ENCODE results near the gene UNC5B.

DNA sequence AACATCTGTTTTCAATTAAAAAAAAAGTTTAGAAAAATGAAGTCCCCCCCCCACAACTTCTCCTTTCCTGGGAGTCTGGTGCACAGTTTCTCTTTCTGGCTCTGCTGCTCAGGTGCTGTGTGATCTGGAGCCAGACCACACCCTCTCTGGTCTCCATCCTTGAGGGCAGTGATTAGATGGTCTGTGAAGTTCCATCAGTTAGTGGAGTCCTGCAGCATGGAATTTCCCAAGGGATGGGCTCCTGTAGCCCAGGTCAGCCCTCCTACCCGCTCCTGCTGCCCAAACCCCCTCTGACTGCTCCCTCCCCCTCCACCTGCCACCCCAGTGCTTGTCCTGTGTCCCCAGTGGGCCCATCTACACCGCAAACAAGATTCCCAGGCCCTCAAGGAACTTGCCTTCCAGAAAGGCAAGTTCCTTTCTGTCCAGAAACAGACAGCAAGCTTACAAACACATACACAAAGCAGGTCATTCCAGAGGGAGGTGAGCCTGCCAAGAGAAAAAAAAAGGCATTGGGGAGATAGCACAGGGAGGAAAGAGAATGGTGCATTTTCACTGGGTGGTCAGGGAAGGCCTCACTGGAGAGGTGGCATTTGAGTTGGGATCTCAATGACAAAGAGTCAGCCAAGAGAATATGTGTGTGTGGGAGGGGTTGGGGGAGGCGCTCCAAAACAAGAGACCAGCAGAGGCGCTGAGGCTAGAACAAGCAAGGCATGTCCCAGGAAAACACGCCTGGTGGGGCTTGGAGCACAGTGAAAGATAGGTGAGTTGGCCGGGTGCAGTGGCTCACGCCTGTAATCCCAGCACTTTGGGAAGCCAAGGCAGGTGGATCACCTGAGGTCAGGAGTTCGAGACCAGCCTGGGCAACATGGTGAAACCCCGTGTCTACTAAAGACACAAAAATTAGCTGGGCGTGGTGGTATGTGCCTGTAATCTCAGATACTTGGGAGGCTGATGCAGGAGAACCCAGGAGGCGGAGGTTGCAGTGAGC, 57.2 kb downstream of the UNC5B start:
- TF ChIP-seq, protein P1, sequence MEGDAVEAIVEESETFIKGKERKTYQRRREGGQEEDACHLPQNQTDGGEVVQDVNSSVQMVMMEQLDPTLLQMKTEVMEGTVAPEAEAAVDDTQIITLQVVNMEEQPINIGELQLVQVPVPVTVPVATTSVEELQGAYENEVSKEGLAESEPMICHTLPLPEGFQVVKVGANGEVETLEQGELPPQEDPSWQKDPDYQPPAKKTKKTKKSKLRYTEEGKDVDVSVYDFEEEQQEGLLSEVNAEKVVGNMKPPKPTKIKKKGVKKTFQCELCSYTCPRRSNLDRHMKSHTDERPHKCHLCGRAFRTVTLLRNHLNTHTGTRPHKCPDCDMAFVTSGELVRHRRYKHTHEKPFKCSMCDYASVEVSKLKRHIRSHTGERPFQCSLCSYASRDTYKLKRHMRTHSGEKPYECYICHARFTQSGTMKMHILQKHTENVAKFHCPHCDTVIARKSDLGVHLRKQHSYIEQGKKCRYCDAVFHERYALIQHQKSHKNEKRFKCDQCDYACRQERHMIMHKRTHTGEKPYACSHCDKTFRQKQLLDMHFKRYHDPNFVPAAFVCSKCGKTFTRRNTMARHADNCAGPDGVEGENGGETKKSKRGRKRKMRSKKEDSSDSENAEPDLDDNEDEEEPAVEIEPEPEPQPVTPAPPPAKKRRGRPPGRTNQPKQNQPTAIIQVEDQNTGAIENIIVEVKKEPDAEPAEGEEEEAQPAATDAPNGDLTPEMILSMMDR (IDR thresholded peaks at IDR 0.05; ENCODE audit: insufficient read depth, low read length), result no peak
- no peak for TF ChIP-seq POLR2AphosphoS5 (IDR thresholded peaks at IDR 0.05; ENCODE audit: low read depth)
- TF ChIP-seq, protein P2, sequence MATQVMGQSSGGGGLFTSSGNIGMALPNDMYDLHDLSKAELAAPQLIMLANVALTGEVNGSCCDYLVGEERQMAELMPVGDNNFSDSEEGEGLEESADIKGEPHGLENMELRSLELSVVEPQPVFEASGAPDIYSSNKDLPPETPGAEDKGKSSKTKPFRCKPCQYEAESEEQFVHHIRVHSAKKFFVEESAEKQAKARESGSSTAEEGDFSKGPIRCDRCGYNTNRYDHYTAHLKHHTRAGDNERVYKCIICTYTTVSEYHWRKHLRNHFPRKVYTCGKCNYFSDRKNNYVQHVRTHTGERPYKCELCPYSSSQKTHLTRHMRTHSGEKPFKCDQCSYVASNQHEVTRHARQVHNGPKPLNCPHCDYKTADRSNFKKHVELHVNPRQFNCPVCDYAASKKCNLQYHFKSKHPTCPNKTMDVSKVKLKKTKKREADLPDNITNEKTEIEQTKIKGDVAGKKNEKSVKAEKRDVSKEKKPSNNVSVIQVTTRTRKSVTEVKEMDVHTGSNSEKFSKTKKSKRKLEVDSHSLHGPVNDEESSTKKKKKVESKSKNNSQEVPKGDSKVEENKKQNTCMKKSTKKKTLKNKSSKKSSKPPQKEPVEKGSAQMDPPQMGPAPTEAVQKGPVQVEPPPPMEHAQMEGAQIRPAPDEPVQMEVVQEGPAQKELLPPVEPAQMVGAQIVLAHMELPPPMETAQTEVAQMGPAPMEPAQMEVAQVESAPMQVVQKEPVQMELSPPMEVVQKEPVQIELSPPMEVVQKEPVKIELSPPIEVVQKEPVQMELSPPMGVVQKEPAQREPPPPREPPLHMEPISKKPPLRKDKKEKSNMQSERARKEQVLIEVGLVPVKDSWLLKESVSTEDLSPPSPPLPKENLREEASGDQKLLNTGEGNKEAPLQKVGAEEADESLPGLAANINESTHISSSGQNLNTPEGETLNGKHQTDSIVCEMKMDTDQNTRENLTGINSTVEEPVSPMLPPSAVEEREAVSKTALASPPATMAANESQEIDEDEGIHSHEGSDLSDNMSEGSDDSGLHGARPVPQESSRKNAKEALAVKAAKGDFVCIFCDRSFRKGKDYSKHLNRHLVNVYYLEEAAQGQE (IDR thresholded peaks at IDR 0.05; ENCODE audit: insufficient replicate concordance, low read depth), result no peak
